NCI-H2196 treated with DMSO at 0.1 percent for 48 hours (cell line): ENCODE data around the gene LRRC47.

ENCODE experiments used
- DNase-seq: peaks from one replicate; lab custom pipeline; 2025; ENCODE audit not compliant: unreplicated experiment; lab: John Stamatoyannopoulos, UW

Gene LRRC47

GRCh38 chr1:3772715-3773571 is 23.4 kb downstream of the LRRC47 start, which contains the start of gene SMIM1:
Gene SMIM1 (plus strand): TSS chr1:3772749. CDS start chr1:3775374, 2,625 bp downstream.
- DNase-seq: no peak

- DNase-seq: peak; percentile 66
These were observed 24.1 kb downstream of the LRRC47 start for GRCh38 chr1:3772027-3772714.

DNA sequence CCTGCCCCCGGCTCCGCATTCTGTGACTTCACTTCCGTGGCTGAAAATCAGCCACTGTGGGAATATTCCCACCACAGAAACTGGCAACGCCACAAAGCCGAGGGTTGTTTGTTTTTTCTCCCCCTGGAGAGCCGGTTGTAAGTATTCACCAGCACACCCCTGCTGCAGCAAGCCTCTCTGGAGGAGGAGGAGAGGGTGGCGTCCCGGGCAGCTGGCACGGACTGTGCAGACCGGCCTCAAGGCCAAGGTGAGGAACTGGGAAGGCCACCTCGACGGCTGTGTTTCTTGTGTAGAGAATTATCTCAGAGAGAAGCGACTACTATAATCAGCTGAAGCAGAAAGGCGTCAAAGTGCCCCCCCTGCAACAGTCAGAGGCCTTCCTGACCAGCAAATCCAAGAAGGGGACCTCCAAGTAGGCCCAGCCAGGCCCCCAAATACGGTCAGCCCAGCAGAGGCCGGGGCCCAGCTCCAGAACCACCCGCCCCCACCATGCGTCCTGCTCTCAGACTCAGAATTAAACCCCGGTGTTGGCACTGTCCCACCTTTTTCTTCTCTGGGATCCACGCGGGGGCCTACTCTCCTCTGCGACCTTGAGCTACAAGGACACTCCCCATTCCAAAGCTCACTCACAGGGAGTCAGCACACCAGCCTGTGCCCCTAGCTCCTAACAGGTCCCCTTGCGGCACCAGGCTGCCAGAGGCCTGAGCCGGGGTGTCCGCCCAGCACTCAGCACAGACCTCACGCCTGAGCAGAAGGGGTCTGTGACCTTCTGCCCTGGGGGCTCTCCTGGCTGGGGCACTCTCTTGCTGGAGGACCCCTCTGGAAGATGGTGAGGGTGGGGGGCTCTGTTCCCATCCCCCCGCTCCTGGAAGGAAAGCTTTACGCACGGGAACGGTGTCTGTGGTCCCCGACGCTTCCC is 24.9 kb downstream of the LRRC47 start:
- DNase-seq: no peak

DNA sequence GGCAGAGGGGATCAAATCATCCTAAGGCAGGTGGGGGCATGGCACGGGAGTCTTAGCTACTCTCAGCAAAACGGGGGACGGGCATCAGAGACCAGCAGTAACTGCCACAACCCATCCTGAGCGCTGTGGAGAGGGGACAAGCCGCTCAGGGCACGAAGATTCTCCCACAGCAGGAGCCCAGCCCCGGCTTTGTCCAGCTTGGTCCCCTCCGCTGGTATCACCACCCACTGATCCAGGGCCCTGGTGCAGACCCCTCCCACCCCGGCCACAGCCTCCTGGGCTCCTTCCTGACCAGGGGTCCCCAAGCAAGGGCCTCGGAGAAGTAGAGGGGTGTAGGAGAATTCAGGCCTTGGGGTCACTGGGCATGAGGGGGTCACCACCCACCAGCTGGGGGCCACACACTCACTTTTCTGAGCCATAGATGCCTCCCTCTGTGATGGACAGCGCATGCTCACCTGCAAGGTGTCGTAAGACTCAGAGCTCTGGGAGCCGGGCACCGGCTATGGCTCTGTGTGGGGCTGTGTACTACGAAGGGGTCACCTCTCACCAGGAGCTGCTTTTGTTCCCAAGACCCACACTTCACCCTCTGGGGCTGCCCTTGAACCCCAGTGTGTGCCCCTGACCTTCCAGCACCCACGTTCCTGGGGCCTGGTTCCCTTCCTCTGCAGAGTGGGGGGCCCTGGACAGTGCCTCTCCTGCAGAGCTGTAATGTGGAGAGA is 26.1 kb downstream of the LRRC47 start:
- DNase-seq: no peak

GRCh38 chr1:3768811-3769390 is 27.4 kb downstream of the LRRC47 start:
- no peak for DNase-seq

DNA sequence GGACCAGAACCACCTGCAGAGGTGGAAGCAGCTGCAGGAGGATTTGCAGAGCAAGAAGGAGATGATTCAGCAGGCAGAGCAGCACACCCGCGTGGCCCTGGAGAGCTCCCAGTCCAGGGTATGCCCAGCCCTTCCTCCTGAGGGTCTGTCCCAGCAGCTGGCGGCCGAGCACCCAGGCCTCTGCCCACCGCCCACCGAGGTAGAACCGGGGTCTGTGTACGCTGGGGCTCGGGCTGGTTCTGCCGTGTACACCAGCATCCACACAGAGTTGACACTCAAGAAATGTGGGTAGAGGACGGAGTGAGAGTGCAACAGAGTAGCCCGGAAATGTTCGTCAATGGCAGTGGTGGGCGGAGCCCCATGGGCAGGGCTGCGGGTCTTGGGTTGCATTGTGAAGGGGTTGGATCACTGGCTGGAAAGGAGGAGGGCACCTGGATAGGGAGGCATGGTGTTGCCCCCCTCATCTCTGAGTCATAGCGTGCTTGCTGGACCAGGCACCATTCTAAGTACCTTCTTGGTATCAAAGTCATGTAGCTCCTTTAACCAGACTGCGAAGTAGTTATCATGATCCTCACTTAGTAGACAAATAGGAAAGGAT is 28.9 kb downstream of the LRRC47 start:
- no peak for DNase-seq

- no peak for DNase-seq
These were observed 32.8 kb downstream of the LRRC47 start for GRCh38 chr1:3763351-3764125.

DNA sequence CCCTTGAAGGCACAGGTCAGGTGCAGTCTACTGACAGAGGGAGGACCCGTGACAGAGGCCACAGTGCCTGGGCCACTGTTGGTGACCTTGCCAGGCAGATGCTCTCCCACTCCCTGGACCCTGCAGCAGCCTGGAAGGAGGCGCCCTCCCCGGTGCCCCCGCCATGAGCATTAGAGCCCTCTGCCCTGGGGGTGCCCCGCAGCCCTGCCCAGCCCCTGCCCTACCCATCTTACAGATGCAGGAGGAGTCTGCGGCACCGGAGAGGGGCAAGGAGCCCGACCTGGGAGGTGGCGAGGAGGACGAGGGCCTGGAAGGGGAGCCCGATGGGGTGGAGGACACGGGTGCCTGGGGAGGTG is 33.4 kb downstream of the LRRC47 start:
- DNase-seq: no peak

DNA sequence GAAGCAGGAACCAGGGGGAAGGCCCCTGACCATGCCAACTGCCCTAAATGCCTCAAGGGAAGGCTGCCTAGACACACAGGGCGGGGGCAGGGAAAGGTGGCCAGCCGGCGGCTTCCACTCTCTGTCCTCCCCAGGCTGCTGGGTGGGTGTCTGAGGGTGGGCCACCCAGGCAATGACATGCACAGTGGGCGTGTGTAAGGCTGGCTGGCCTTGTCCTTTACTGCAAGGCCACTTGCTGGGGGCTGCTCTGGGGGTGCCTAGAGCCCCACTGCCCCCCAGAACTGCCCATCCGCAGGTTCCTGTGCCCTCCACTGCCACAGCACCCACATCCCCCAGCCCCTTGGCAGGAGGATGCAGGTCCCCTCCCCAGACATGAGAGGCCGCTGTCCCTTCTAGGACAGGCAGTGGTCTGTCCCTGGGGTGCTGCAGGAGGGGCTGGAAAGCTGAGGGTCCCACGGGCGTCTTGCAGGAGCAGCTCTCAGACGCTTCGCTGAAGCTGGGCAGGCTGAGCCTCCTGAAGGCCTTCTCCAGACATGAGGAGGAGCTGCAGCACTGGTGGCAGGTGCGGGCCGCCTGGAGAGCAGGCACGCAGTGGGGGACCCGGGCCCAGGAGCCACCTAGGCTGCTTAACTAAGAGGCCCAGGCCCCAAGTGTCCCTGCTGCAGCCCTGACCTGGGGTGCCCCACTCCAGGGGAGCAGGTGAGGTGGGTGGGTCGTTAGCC is 34.0 kb downstream of the LRRC47 start:
- DNase-seq: no peak

DNA sequence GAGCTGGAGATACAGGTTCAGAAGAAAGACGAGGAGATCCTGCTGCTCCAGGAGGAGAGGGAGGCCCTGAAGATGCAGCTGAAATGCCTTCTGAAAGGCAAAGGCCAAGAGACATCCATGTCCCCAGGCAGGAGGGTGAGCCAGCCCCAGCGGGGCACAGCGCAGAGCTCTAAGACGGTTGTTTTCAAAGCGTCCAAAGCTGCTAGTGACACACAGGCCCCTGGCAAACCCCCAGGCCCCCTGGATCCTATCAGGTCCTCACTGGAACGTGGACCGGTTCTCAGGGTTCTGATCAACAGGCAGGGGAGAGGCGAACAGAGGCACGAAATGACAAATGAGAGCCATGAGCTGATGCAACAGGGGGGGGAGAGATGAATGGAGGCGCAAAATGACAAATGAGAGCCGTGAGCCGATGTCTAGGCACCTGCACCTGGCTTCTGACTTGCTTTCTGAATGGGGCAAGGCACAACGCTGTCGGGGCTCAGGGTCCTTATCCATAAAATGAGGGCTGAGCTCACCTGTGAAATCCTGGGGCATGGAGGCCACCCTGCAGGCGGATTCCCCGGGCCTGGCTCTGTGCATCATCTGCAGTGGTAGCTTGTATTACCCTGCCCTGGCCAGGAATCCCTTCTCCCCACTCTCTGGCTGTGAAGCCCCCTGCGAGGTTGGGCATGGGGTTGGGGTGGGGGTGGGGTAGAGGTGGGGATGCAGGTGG is 34.8 kb downstream of the LRRC47 start:
- DNase-seq: no peak

- DNase-seq: no peak
These were observed 36.5 kb downstream of the LRRC47 start for GRCh38 chr1:3759796-3760195.

- no peak for DNase-seq
These were observed 37.1 kb downstream of the LRRC47 start for GRCh38 chr1:3759164-3759563.

DNA sequence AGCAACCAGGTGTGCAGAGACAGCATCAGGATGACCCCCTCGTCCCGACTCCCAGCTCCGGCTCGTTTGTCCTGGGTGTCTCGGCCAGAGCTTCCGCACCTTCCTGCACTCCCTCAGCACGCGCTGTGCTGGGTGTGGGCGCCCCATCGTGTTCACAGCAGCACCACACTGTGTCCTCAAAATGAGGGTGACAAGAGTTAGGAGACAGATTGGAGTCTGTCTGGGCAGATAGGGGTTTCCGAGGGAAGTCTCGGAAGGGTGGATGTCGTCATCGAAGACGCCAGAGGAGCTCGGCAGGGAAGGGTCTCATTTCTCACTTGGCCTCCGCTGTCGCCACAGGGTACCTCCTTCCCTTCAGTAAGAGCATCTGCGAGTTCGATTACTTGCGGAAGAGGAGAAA is 39.9 kb downstream of the LRRC47 start:
- no peak for DNase-seq

GRCh38 chr1:3753656-3754454 is 42.4 kb downstream of the LRRC47 start:
- DNase-seq: no peak

DNA sequence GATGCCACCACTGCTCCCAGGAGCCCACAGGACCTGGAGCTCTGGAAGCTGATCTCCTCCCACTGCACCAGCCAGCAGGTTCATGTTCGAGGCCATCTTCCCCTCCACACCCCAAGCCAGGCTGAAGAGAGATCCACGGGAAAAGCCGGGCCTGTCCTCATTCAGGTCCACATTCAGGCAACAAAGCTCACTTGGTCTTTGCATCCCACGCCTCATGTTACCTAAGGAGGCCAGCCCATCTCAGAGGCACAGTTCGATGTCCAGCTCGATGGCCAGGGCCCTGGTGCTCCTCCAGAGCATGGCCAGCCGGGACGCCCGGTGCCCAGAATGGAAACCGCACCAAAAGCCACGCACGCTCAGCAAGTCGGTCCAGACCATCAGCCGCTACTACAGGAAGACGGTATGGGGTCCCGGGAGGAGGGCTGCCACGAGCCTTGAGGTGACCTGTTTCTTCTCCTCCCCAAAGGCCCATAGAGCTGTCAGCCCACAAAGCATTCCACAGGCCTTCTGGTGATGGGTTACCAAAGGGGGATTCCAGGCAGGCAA is 43.8 kb downstream of the LRRC47 start, which contains the start of gene CCDC27:
TSS of gene CCDC27 (plus strand) at position 51 of the 546 bp plus-strand sequence. CDS start at position 83, 32 bp downstream.
- no peak for DNase-seq

- DNase-seq: no peak
These were observed 45.6 kb downstream of the LRRC47 start for GRCh38 chr1:3750741-3751140.

GRCh38 chr1:3749512-3749911 is 46.8 kb downstream of the LRRC47 start:
- no peak for DNase-seq
